IMR-90 (cell line): Measurements from ENCODE around the gene HOXC6. TPM values are rescaled to one million over a fixed set of nuclear protein-coding genes. Genes with fewer than 3 reads are reported as not detected.

ENCODE experiments used
- ATAC-seq: fragments of 200-7000 bp; cut with Tn5 transposase; 2 replicates; pipeline ENCODE4 v1.9.1; 2020; ENCODE audit warnings: low read depth, mild to moderate bottlenecking, moderate library complexity
- BruUV-seq: library from RNA; stranded (reverse); fragments of 400-500 nt; replicated peaks from 2 replicates; lab custom pipeline; 2021; lab: Mats Ljungman, UMichigan
- CTCF ChIA-PET: fragments of 300-600 bp; formaldehyde crosslinking; extraction: SDS; loops from one replicate; lab custom pipeline; 2021; ENCODE audit warnings: antibody characterized with exemption; lab: Yijun Ruan, JAX
- POLR2A ChIA-PET: fragments of 300-600 bp; sonication (Branson Sonifier 250); formaldehyde crosslinking; loops from one replicate; lab custom pipeline; 2022; ENCODE audit warnings: antibody characterized with exemption; ENCODE audit not compliant: unreplicated experiment; lab: Charles Lee
- DNase-seq: peaks from one replicate; pipeline ENCODE4 v3.0.0; 2013
- H2AFZ ChIP-seq: replicated peaks from 2 replicates; pipeline ENCODE3; 2013; ENCODE audit warnings: low read length, mild to moderate bottlenecking; ENCODE audit not compliant: poor library complexity
- H2AK5ac ChIP-seq: 2 replicates; pipeline ENCODE4 v1.6.1; 2013; ENCODE audit warnings: low read depth, low read length, inconsistent platforms
- H2AK9ac ChIP-seq: replicated peaks from 2 replicates; pipeline ENCODE3; 2013; ENCODE audit warnings: mild to moderate bottlenecking, low read depth, low read length, moderate library complexity; ENCODE audit not compliant: poor library complexity
- H2BK120ac ChIP-seq: 2 replicates; pipeline ENCODE4 v1.6.1; 2013; ENCODE audit warnings: low read depth, low read length, inconsistent platforms
- H2BK15ac ChIP-seq: 3 replicates; pipeline ENCODE4 v1.6.1; 2013; ENCODE audit warnings: low read depth, low read length, inconsistent platforms
- H2BK20ac ChIP-seq: 2 replicates; pipeline ENCODE4 v1.6.1; 2013; ENCODE audit warnings: low read depth, mild to moderate bottlenecking, inconsistent platforms, low read length, moderate library complexity
- H2BK5ac ChIP-seq: 2 replicates; pipeline ENCODE4 v1.6.1; 2013; ENCODE audit warnings: mild to moderate bottlenecking, low read depth, low read length, inconsistent platforms; ENCODE audit not compliant: poor library complexity, severe bottlenecking
- H3K14ac ChIP-seq: replicated peaks from 2 replicates; pipeline ENCODE4 v1.6.1; 2013; ENCODE audit warnings: low read depth, low read length, inconsistent platforms
- H3K18ac ChIP-seq: 2 replicates; pipeline ENCODE4 v1.6.1; 2013; ENCODE audit warnings: low read depth, low read length, control low read depth
- H3K23ac ChIP-seq: 2 replicates; pipeline ENCODE4 v1.6.1; 2013; ENCODE audit warnings: low read depth, low read length, inconsistent platforms
- H3K27ac ChIP-seq: 2 replicates; pipeline ENCODE4 v1.5.1; 2013; ENCODE audit warnings: mild to moderate bottlenecking, control low read depth, low read length; ENCODE audit not compliant: insufficient read depth
- H3K27me3 ChIP-seq: 2 replicates; pipeline ENCODE4 v1.6.1; 2013; ENCODE audit warnings: low read length; ENCODE audit not compliant: control insufficient read depth, insufficient read depth
- H3K36me3 ChIP-seq: 2 replicates; pipeline ENCODE4 v1.6.1; 2013; ENCODE audit warnings: low read length, mixed read lengths; ENCODE audit not compliant: control insufficient read depth, insufficient read depth
- H3K4ac ChIP-seq: 2 replicates; pipeline ENCODE4 v1.6.1; 2013; ENCODE audit warnings: low read depth, low read length, inconsistent platforms
- H3K4me1 ChIP-seq: 2 replicates; pipeline ENCODE4 v1.6.1; 2013; ENCODE audit warnings: low read length, mixed read lengths; ENCODE audit not compliant: control insufficient read depth, insufficient read depth
- H3K4me2 ChIP-seq: 2 replicates; pipeline ENCODE4 v1.6.1; 2013; ENCODE audit warnings: low read depth, mild to moderate bottlenecking, control low read depth, low read length, moderate library complexity
- H3K4me3 ChIP-seq: 2 replicates; pipeline ENCODE4 v1.5.1; 2013; ENCODE audit warnings: low read depth, mild to moderate bottlenecking, control low read depth, low read length, moderate library complexity; ENCODE audit not compliant: insufficient read depth
- H3K56ac ChIP-seq: 2 replicates; pipeline ENCODE4 v1.6.1; 2013; ENCODE audit warnings: low read length, inconsistent platforms; ENCODE audit not compliant: insufficient read depth; ENCODE audit errors: extremely low read depth
- H3K79me1 ChIP-seq, 2 experiments: 2 replicates each; pipeline ENCODE4 v1.6.1; 2013; ENCODE audit warnings: low read length in 2 of 2, inconsistent platforms in 1 of 2, low read depth in 1 of 2
- H3K9ac ChIP-seq: 2 replicates; pipeline ENCODE4 v1.6.1; 2013; ENCODE audit warnings: low read depth, low read length, control low read depth
- H3K9me1 ChIP-seq: 2 replicates; pipeline ENCODE4 v1.6.1; 2013; ENCODE audit warnings: low read length, inconsistent platforms; ENCODE audit not compliant: insufficient read depth
- H3K9me3 ChIP-seq: 2 replicates; pipeline ENCODE4 v1.6.1; 2013; ENCODE audit warnings: low read length; ENCODE audit not compliant: control insufficient read depth, insufficient read depth
- H4K20me1 ChIP-seq: 2 replicates; pipeline ENCODE4 v1.6.1; 2013; ENCODE audit warnings: low read length, inconsistent platforms; ENCODE audit not compliant: insufficient read depth
- H4K5ac ChIP-seq: 2 replicates; pipeline ENCODE4 v1.6.1; 2013; ENCODE audit warnings: mild to moderate bottlenecking, low read depth, low read length, control low read depth
- H4K8ac ChIP-seq, 2 experiments: 2 replicates each; pipeline ENCODE4 v1.6.1; 2013; ENCODE audit warnings: low read depth in 2 of 2, low read length in 2 of 2, control low read depth in 1 of 2, inconsistent platforms in 1 of 2
- H4K91ac ChIP-seq: 2 replicates; pipeline ENCODE4 v1.6.1; 2013; ENCODE audit warnings: low read depth, low read length, inconsistent platforms; ENCODE audit not compliant: insufficient read depth
- CEBPB ChIP-seq: IDR thresholded peaks from 2 replicates; pipeline ENCODE4 v1.6.1; 2012; ENCODE audit warnings: low read depth, low read length, improper control_type of control experiment
- CHD1 ChIP-seq: IDR thresholded peaks from 2 replicates; pipeline ENCODE4 v1.6.1; 2012; ENCODE audit warnings: low read depth, low read length, improper control_type of control experiment
- FOS ChIP-seq: fragments of 150-350 bp; IDR thresholded peaks from 2 replicates; pipeline ENCODE4 v1.6.1; 2016; ENCODE audit warnings: low read depth, low read length
- MAFK ChIP-seq: IDR thresholded peaks from 2 replicates; pipeline ENCODE4 v1.6.1; 2012; ENCODE audit warnings: low read depth, low read length, improper control_type of control experiment
- MXI1 ChIP-seq: IDR thresholded peaks from 2 replicates; pipeline ENCODE4 v1.6.1; 2012; ENCODE audit warnings: low read depth, mild to moderate bottlenecking, low read length, moderate library complexity, borderline replicate concordance
- NFE2L2 ChIP-seq: fragments of 150-350 bp; IDR thresholded peaks from 2 replicates; pipeline ENCODE4 v1.6.1; 2016; ENCODE audit warnings: low read depth, mild to moderate bottlenecking, low read length
- RAD21 ChIP-seq: IDR thresholded peaks from 2 replicates; pipeline ENCODE4 v1.6.1; 2012; ENCODE audit warnings: low read length, improper control_type of control experiment
- RCOR1 ChIP-seq: IDR thresholded peaks from 2 replicates; pipeline ENCODE4 v1.6.1; 2012; ENCODE audit warnings: mild to moderate bottlenecking, low read length, improper control_type of control experiment; ENCODE audit not compliant: insufficient replicate concordance
- SMC3 ChIP-seq: fragments of 150-350 bp; IDR thresholded peaks from 2 replicates; pipeline ENCODE4 v1.6.1; 2016; ENCODE audit warnings: low read depth, mild to moderate bottlenecking, antibody characterized with exemption, low read length, moderate library complexity
- USF2 ChIP-seq: fragments of 150-350 bp; IDR thresholded peaks from 2 replicates; pipeline ENCODE4 v1.6.1; 2017; ENCODE audit warnings: mild to moderate bottlenecking, antibody characterized with exemption, low read length, low read depth
- WGBS, 2 experiments: methylation state at CpG; one replicate each; pipeline versions ENCODE4 v1.1.5 to v1.1.7; 2013; ENCODE audit warnings: missing lambda C conversion rate in 2 of 2; ENCODE audit not compliant: insufficient read length in 1 of 2; ENCODE audit errors: extremely low coverage in 2 of 2; 5-methylcytosine and 5-hydroxymethylcytosine counted together
- dilution Hi-C: fragments of 300-500 bp; cut with HindIII; formaldehyde crosslinking; loops from one replicate; pipeline ENCODE4 v1.14.3; 2018; ENCODE audit warnings: low sequenced_read_pairs; ENCODE audit not compliant: unreplicated experiment
- in situ Hi-C: fragments of 300-500 bp; cut with MboI; formaldehyde crosslinking; loops from 3 replicates; pipeline ENCODE4 v1.14.3; 2019; ENCODE audit warnings: low sequenced_read_pairs, inconsistent platforms, mixed read lengths
- intact Hi-C: fragments of 100-400 bp; cut with micrococcal nuclease; formaldehyde crosslinking; loops from 2 replicates; pipeline ENCODE4 v1.10.0; 2022
- polyA plus RNA-seq, 3 experiments: library from polyadenylated mRNA; depleted of rRNA; stranded (reverse); fragments of >200 nt; gene quantifications; 2 replicates each; pipeline ENCODE4 v1.2.3, GENCODE V29; 2012; ENCODE audit warnings: low replicate concordance in 1 of 3
- total RNA-seq: library from RNA; depleted of rRNA; stranded (reverse); fragments of >200 nt; gene quantifications from 2 replicates; pipeline ENCODE4 v1.2.3, GENCODE V29; 2012

The HOXC6 gene
- total and polyA plus RNA-seq, 2 of the 4 experiments (the other 2 are of a cell fraction), result 1.1 TPM; not detected in 1

- H3K4me1 ChIP-seq, result peaks cover 2% of the 10 kb centered on the region; the same call in 1 of the 2 replicates
- H3K4me3 ChIP-seq, result no peak overlapping the region
These were observed 30.8 kb upstream of the HOXC6 start for GRCh38 chr12:53997204-53998109.

More at GRCh38 chr12:53997204-53998109, 30.8 kb upstream of the HOXC6 start:
- no peak overlapping the region for H4K91ac ChIP-seq
- no peaks in the 10 kb centered on the region for H3K9me1 ChIP-seq
- H3K4me2 ChIP-seq, result no peak overlapping the region
- no peak overlapping the region for H2BK20ac ChIP-seq
- no peak overlapping the region for H2BK120ac ChIP-seq
- no peak overlapping the region for H2AK5ac ChIP-seq
- H3K4ac ChIP-seq, result no peak overlapping the region
- H2AK9ac ChIP-seq, result no peak overlapping the region
- in situ Hi-C loops (loop anchor here (10.0 kb wide), 2 partner anchors 233 to 377 kb away; no protein-coding TSS in a partner anchor), dilution Hi-C loops (no loop called here), intact Hi-C loops (no loop called here)
- H3K27ac ChIP-seq, result no peak overlapping the region
- no peak for ATAC-seq
- H3K18ac ChIP-seq, result no peak overlapping the region
- CTCF ChIA-PET, result no interaction called here
- H4K5ac ChIP-seq, result no peak overlapping the region
- H3K27me3 ChIP-seq, result peaks cover 97% of the 10 kb centered on the region
- no peaks in the 10 kb centered on the region for H4K20me1 ChIP-seq
- H3K14ac ChIP-seq, result no peak overlapping the region
- no peak for DNase-seq
- H3K23ac ChIP-seq, result no peak overlapping the region
- H3K9ac ChIP-seq, result no peak overlapping the region
- H2BK5ac ChIP-seq, result no peak overlapping the region
- H2BK15ac ChIP-seq, result no peak overlapping the region
- no peaks in the 10 kb centered on the region for H3K36me3 ChIP-seq
- no peak for TF ChIP-seq FOS
- TF ChIP-seq NFE2L2, result no peak
- TF ChIP-seq RCOR1, result no peak
- TF ChIP-seq MXI1, result no peak
- no peak for TF ChIP-seq SMC3
- TF ChIP-seq RAD21, result no peak
- no peak for TF ChIP-seq MAFK
- no peak for TF ChIP-seq CEBPB
- no peak for TF ChIP-seq CHD1
- TF ChIP-seq USF2, result no peak
- H3K79me1 ChIP-seq, result no peaks in the 10 kb centered on the region
- 17% methylated on average over 1 of the region's 35 CpGs; no CpG with 5 or more reads in 1 of the 2 experiments for WGBS, 2 experiments
- POLR2A ChIA-PET, result no interaction called here
- no peak overlapping the region for H3K56ac ChIP-seq
- H2AFZ ChIP-seq, result no peak overlapping the region
- no peak overlapping the region for H4K8ac ChIP-seq
- H3K9me3 ChIP-seq, result peaks cover 17% of the 10 kb centered on the region
- no TSS peak for BruUV-seq
